AG09309 (cell line): Measurements from ENCODE around the gene YWHAB.
"Not testable (repeated sequence)": the region's sequence is repeated elsewhere in the genome, so short reads cannot be mapped to it uniquely, and the experiment has no call there.

Experiments used
- DNase-seq: peaks from one replicate; pipeline ENCODE4 v3.0.0-alpha.2; 2010; ENCODE audit warnings: low read depth
- H3K4me3 ChIP-seq: 2 replicates; pipeline ENCODE4 v1.5.1; 2011; ENCODE audit warnings: mild to moderate bottlenecking, low read depth, low read length, moderate library complexity; ENCODE audit not compliant: control insufficient read depth
- TF ChIP-seq, protein P1 (sequence below): IDR thresholded peaks from 2 replicates; pipeline ENCODE4 v1.5.1; 2011; ENCODE audit warnings: mild to moderate bottlenecking, low read depth, low read length, inconsistent platforms; ENCODE audit not compliant: insufficient read depth, control insufficient read depth; ENCODE audit errors: missing control alignments

The YWHAB gene

GRCh38 chr20:44866703-44867335 lies 18.7 kb upstream of the YWHAB start:
- no peak for DNase-seq
- TF ChIP-seq, protein P1, sequence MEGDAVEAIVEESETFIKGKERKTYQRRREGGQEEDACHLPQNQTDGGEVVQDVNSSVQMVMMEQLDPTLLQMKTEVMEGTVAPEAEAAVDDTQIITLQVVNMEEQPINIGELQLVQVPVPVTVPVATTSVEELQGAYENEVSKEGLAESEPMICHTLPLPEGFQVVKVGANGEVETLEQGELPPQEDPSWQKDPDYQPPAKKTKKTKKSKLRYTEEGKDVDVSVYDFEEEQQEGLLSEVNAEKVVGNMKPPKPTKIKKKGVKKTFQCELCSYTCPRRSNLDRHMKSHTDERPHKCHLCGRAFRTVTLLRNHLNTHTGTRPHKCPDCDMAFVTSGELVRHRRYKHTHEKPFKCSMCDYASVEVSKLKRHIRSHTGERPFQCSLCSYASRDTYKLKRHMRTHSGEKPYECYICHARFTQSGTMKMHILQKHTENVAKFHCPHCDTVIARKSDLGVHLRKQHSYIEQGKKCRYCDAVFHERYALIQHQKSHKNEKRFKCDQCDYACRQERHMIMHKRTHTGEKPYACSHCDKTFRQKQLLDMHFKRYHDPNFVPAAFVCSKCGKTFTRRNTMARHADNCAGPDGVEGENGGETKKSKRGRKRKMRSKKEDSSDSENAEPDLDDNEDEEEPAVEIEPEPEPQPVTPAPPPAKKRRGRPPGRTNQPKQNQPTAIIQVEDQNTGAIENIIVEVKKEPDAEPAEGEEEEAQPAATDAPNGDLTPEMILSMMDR, result no peak
- H3K4me3 ChIP-seq, result no peak overlapping the region

GRCh38 chr20:44869471-44869870 lies 16.0 kb upstream of the YWHAB start:
- no peak for DNase-seq
- H3K4me3 ChIP-seq, result no peak overlapping the region
- TF ChIP-seq, protein P1, result no peak

GRCh38 chr20:44882360-44882759 lies 3.1 kb upstream of the YWHAB start:
- DNase-seq, H3K4me3 ChIP-seq: not testable (repeated sequence)

DNA sequence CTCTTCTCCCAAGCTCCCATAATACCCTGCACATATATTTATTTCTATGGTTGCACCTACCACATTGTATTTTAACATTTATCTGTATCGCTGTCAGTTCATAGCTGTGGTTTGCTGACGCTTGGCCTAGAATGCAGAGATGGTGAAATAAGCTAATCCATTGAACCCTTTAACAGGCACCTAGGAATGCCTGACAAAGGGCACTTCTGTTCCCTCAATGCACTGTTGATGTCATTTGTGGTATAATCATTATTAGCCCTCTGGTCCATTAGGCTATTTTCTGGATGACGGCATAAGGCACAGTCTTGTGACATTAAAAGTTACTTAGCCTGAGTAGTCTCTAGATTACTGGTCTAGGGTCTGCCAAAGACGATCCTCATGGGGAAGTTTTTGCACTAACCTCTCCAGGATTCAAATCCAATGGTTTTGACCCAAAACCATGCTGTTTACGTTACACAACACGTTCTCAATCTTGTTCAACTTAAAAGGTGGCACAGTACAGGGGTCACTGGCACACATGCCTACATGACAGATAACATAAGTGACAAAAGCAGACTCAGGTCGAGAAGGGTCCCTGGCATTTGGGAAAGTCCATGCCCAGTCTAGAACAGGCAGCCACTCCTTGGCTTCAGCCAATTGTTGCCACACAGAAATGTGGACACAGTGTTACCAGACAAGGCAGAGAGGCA lies 2.1 kb upstream of the YWHAB start:
- H3K4me3 ChIP-seq, result no peak overlapping the region
- TF ChIP-seq, protein P1, result no peak
- no peak for DNase-seq

- TF ChIP-seq, protein P1, result no peak
- H3K4me3 ChIP-seq, result peak overlapping the region; percentile 45
- DNase-seq, result no peak
Observed at GRCh38 chr20:44884907-44885391, 556 bp upstream of the YWHAB start.

DNA sequence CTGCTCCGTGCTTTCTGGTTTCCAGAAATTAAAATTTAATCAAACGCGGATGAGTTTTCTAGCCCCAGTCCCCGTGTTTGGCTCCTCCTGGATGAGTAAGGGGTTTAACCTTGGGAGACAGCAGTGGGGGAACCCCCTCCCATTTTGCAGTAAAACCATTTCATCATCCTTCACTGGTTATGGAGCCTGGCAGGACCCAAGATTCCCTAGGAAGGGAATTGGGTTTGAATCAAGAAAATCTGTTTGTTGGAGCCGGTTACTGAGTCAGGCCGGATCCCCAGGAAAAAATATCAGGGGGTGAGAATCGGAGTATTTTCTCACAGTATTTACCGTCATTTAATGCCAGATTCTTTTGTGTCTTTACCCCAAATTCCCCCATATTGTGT lies 754 bp downstream of the YWHAB start:
- H3K4me3 ChIP-seq, result peak overlapping the region; percentile 84
- TF ChIP-seq, protein P1, result no peak
- no peak for DNase-seq

- no peak for DNase-seq
- TF ChIP-seq, protein P1, result no peak
- peak overlapping the region; percentile 84 for H3K4me3 ChIP-seq
Observed at GRCh38 chr20:44886828-44887227, 1.3 kb downstream of the YWHAB start.
